ENCODE measurements around the gene MYCL.
"Not testable (repeated sequence)": the region's sequence is repeated elsewhere in the genome, so short reads cannot be mapped to it uniquely, and the experiment has no call there.

MYCL gene

GRCh38 chr1:39915499-39916129 lies 13.9 kb upstream of the MYCL start:
- no peak for DNase-seq

GRCh38 chr1:39913136-39913535 lies 11.4 kb upstream of the MYCL start:
- DNase-seq, result not testable (repeated sequence)

DNA sequence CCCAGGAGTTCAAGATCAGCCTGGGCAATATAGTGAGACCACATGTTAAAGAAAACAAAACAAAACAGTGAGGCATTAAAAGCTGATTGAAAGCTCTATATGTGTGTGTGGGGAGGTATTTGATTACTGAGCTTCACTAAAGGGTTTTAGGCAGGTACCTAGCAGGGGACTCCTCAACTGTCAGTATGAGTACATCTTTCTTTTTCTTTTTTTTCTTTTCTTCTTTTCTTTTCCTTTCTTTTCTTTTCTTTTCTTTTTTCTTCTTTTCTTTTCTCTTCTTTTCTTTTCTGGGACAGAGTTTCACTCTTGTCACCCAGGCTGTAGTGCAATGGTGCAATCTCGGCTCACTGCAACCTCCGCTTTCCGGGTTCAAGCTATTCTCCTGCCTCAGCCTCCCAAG lies 8.5 kb upstream of the MYCL start:
- no peak for DNase-seq

- DNase-seq, result no peak
Measured at GRCh38 chr1:39908534-39908933, 6.8 kb upstream of the MYCL start.

GRCh38 chr1:39907528-39908453 lies 6.1 kb upstream of the MYCL start:
- DNase-seq, result no peak

GRCh38 chr1:39905172-39905571 lies 3.5 kb upstream of the MYCL start:
- no peak for DNase-seq

- DNase-seq, result no peak
Measured at GRCh38 chr1:39902460-39902807, 717 bp upstream of the MYCL start.

DNA sequence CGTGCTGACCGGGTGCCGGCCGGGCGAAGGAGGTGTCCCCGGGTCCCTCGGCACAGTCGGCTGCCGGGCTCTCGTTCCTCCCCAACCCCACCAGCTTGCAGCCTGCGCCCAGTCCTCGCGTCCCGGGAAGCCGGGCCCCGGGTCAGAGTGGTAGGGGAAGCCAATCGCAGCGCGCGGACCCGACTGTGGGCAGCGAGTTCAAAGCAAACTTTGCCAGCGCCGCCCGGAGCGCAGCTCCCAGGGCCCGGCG lies 328 bp downstream of the MYCL start:
- no peak for DNase-seq

- DNase-seq, result peak; percentile 77
Measured at GRCh38 chr1:39900662-39901463, 854 bp downstream of the MYCL start.

DNA sequence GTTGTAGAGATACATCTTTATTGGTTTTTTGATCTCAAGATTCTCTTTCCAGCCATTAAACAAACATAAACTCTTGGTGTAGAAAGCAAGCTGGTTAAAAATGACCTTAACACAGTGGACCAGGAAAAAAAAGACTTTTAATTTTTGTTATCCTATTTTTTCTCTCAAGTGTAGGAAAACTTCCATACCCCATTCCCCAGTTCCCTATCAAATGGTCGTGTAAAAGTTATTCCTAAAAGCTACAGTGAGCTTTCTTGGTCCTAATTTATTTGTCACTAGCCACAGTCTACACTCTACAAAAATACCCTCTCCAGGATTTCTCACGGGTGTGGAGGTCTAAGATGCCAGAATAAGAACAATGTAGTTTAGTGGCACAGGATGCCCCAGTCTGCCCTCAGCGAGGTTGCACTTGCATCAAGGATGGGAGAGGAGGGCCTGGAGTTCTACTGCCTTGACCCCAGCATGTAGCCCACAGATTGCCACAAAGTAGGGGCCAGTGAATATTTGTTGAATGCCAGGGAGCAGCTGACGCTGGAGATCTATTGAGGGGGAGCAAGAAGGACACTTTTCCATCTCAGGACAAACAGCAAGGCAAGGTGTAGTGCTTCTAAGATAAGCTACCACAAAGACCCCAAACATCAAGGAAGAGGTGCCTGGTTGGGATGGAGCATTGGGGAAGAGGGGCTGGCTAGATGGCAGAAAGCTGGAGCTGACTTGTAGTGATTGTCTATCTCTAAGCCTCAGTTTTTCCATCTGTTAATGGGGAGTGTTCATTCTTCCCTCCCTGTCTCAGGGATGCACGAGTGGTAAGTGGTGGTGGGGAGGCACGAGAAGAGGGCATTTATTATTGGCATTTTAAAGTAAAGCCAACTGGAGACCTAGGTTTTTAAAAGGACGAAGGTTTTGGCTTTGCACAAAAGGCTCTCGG lies 1.8 kb downstream of the MYCL start:
- DNase-seq, result no peak

- peak; percentile 96 for DNase-seq
Measured at GRCh38 chr1:39898648-39899603, 2.8 kb downstream of the MYCL start.

GRCh38 chr1:39898191-39898590 lies 3.5 kb downstream of the MYCL start:
- DNase-seq, result peak; percentile 43

DNA sequence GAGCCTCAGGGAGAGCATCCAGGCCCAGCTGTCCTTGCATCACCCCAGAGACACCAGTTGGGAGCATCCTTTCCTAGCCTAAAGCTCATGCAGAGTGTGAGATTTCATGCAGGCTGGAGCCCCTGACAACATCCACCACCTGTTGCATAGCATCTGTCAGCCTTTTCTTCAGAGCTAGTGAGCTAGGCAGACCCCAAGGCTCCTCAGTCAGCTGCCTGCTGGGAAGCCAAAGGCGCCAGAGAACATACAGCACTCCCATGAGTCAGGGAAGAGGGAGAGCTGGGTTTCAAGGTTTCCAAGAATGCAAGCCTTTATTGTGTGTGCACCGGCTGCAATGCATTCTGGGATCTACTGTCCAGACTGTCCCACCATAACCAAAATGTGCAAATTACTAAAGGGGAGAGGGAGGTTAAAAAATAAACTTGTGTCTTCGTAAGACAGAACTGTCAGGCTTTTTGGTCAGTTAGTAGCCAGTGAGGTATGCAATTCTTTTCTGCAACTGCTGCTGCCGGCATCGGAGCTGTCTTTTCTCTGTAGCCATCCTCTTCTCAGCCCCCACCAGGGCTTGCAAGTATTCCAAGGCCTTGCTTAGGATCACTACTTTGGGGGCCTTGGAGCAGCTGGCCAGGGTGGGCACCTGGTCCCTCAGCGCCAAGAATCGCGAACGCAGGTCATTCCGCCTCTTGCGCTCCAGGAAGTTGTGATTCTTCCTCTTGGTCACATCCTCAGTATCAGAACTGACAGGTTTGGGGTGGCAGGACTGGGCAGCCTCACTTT lies 4.6 kb downstream of the MYCL start:
- DNase-seq, result peak; percentile 86

DNA sequence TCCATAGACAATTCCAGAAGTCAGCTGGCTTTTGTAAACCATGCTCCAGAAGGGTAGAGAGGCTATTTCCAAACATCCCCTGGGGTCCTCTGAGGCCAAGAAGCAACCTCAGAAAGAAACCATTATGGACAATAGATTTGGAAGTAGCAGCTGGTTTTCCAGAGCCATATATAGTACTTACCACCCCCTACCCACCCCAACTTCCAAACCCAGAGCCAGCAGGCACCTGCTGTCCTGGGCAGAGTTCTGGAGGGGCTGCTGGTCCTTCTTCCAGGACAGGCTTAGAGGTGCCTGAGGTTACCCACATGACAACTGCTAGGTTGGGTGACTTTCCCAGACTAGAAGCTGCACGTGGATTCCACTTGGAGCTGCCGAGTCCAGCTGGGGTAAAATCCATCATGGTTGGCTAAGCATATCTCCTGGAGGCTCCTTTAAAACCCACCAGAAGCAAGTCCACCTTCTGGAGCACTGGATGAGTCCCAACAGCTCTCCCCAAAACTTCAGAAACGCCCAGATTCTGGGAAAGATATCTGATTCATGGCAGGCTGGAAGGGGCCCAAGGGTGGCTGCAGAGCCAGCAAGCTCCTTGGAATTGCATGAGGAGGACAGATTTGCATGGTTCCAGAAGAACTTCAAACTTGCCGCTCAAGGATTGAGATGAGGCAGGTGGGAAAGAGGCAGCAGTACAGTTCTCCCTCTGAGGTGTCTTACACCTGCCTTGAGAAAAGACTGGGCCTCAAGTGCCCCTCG lies 5.8 kb downstream of the MYCL start:
- DNase-seq, result no peak

- DNase-seq, result no peak
Measured at GRCh38 chr1:39894884-39895495, 6.7 kb downstream of the MYCL start.

DNA sequence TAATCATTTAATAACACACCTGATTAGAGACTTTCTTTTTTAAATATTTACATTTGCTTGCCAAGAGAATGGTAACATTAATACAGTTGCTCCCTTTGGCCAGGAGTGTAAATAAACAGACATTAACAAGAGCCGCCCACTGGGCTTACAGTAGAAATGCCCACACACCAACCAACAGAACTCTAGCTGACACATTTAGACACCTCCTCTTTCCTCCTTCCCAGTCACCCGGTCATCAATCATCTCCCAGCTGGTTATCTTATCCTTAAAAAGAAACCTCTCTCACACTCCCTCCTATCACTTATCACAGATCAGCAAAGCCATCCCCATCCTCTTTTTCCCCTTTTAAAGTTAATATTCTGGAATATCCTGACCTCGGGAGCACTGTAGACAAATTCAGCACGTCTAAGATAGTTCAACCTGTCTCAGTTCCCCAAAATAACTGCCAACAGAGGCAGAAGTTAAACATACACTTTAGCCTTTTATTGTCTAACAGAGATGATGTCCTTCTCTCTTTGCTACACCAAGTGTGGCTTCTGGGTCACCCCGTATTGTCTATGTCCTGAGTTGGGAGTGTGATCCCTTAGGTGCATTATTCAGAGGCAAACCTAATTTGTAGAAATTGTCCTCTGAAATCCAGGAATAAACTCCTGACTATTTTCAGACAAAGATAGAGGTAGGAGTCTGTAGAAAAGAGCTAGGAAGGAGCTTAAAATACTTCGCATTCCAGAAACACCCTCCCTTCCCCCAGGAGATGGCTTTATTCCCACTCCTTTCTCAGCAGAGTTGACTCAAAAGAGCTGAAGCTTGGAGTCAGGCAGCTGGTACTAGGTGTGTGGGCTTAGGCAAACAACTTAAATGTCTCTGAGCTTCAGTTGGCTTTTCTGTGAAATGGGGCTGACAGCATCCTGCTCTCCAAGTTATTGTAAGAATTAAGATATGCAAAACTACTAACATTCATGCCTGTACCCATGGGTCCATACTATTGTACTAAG lies 8.8 kb downstream of the MYCL start:
- peak; percentile 71 for DNase-seq

- no peak for DNase-seq
Measured at GRCh38 chr1:39890880-39891279, 10.8 kb downstream of the MYCL start.

- no peak for DNase-seq
Measured at GRCh38 chr1:39890273-39890672, 11.4 kb downstream of the MYCL start.
